Chondrocyte (in vitro differentiated cells): Measurements from ENCODE around the gene ADCY6. TPM values are rescaled to one million over a fixed set of nuclear protein-coding genes. Genes with fewer than 3 reads are reported as not detected.

ENCODE experiments used
- DNase-seq: peaks from one replicate; pipeline ENCODE4 v3.0.0; 2021; ENCODE audit warnings: mixed read lengths, low spot score
- H3K27ac Mint-ChIP-seq: one replicate; pipeline ENCODE4 v1.8.0; 2021; ENCODE audit warnings: mild to moderate bottlenecking, moderate library complexity, mixed read lengths; ENCODE audit not compliant: unreplicated experiment
- H3K27me3 Mint-ChIP-seq: 2 replicates; pipeline ENCODE4 v1.8.0; 2021; ENCODE audit warnings: low read depth, mixed read lengths
- H3K36me3 Mint-ChIP-seq: 2 replicates; pipeline ENCODE4 v1.8.0; 2021; ENCODE audit warnings: low read depth, mixed read lengths
- H3K4me1 Mint-ChIP-seq: 2 replicates; pipeline ENCODE4 v1.8.0; 2021; ENCODE audit warnings: low read depth, mild to moderate bottlenecking, mixed read lengths
- H3K4me3 Mint-ChIP-seq: one replicate; pipeline ENCODE4 v1.8.0; 2021; ENCODE audit warnings: mild to moderate bottlenecking, moderate library complexity, mixed read lengths; ENCODE audit not compliant: unreplicated experiment
- H3K9me3 Mint-ChIP-seq: 2 replicates; pipeline ENCODE4 v1.8.0; 2021; ENCODE audit warnings: low read depth, mixed read lengths
- total RNA-seq: library from RNA; stranded (reverse); gene quantifications from 3 replicates; pipeline ENCODE4 v1.2.1, GENCODE V29; 2021
- TF ChIP-seq, protein P1 (sequence below): fragments of 200-600 bp; sonication (generic); IDR thresholded peaks from 2 replicates; pipeline ENCODE4 v1.5.0; 2021; ENCODE audit warnings: antibody characterized with exemption, mild to moderate bottlenecking, moderate library complexity

The ADCY6 gene
- total RNA-seq, 1 donor from 2014 or later, result 54.9 TPM

DNA sequence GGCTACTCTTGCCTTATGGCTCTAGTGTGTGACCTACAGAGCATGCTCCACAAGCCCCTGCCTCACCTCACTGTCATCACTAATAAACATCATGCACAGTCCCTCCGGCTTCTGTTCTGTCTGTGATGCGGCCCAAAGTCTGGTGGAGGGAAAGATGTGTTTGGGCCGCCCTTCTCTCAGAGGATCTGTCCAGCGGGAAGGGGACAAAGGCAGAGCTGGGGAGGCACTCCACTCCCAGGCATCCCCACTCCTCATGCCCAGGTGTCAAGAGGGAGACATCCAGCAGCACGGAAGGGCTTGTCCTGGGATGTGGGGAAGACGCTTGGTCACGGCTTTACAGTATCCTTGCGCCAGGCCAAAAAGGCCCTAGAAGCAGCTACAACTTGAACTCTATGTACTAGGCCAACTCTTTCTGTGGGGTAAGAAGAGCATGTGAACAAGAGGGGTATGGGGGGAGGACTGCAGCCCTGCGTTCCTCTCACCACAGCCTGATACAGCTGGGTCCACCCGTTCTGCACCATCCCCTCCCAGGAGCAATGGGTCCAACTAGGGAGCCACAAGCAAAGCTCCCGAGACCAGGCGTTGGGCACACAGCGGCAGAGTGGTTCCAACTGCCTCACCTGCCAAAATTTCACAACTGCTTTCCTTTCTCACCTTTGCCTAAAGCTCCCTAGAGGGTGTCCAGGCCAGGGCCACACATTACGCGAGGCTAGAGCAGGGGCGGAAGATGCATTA lies 40.1 kb upstream of the ADCY6 start:
- Mint-ChIP-seq H3K27me3 (no peaks in the 10 kb centered on the region), H3K36me3 (peaks cover 45% of the 10 kb centered on the region), H3K27ac (no peak overlapping the region), H3K4me3 (no peak overlapping the region), H3K4me1 (no peaks in the 10 kb centered on the region), H3K9me3 (no peaks in the 10 kb centered on the region)
- TF ChIP-seq, protein P1, sequence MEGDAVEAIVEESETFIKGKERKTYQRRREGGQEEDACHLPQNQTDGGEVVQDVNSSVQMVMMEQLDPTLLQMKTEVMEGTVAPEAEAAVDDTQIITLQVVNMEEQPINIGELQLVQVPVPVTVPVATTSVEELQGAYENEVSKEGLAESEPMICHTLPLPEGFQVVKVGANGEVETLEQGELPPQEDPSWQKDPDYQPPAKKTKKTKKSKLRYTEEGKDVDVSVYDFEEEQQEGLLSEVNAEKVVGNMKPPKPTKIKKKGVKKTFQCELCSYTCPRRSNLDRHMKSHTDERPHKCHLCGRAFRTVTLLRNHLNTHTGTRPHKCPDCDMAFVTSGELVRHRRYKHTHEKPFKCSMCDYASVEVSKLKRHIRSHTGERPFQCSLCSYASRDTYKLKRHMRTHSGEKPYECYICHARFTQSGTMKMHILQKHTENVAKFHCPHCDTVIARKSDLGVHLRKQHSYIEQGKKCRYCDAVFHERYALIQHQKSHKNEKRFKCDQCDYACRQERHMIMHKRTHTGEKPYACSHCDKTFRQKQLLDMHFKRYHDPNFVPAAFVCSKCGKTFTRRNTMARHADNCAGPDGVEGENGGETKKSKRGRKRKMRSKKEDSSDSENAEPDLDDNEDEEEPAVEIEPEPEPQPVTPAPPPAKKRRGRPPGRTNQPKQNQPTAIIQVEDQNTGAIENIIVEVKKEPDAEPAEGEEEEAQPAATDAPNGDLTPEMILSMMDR, result no peak
- no peak for DNase-seq

DNA sequence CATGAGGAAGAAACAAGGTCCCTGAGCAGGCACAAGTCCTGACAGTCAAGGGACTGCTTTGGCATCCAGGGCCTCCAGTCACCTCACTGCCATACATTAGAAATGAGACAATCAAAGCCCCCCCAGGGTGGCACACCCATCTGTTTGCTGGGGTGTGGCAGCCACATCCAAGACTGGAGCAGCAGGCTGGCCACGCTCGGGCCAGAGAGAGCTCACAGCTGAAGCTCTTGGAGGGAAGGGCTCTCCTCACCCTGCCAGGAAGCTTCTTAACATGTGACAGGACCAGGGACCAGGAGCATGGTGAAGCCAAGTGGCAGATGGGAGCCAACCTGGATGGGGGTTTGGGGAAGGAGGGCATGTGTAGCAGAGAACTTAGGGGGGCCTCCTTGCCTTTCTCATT lies 39.4 kb upstream of the ADCY6 start:
- no peaks in the 10 kb centered on the region for H3K27me3 Mint-ChIP-seq

DNA sequence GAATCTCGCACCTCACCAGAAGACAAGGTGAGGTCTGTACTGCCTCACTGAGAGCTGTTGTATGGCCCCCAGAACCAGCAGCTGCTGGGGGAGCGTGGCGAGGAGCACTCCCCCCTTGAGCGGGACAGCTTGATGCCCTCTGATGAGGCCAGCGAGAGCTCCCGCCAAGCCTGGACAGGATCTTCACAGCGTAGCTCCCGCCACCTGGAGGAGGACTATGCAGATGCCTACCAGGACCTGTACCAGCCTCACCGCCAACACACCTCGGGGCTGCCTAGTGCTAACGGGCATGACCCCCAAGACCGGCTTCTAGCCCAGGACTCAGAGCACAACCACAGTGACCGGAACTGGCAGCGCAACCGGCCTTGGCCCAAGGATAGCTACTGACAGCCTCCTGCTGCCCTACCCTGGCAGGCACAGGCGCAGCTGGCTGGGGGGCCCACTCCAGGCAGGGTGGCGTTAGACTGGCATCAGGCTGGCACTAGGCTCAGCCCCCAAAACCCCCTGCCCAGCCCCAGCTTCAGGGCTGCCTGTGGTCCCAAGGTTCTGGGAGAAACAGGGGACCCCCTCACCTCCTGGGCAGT lies 38.7 kb upstream of the ADCY6 start:
- H3K4me1 Mint-ChIP-seq, result no peaks in the 10 kb centered on the region
- H3K27ac Mint-ChIP-seq, result no peak overlapping the region
- TF ChIP-seq, protein P1, result no peak
- DNase-seq, result no peak
- no peaks in the 10 kb centered on the region for H3K27me3 Mint-ChIP-seq
- no peak overlapping the region for H3K4me3 Mint-ChIP-seq
- H3K36me3 Mint-ChIP-seq, result peaks cover 43% of the 10 kb centered on the region
- H3K9me3 Mint-ChIP-seq, result no peaks in the 10 kb centered on the region

More for the DNA sequence above, 39.4 kb upstream of the ADCY6 start:
- Mint-ChIP-seq H3K9me3 (no peaks in the 10 kb centered on the region), H3K27ac (no peak overlapping the region), H3K4me3 (no peak overlapping the region), H3K4me1 (no peaks in the 10 kb centered on the region), H3K36me3 (peaks cover 45% of the 10 kb centered on the region)
- DNase-seq, result no peak
- TF ChIP-seq, protein P1, result no peak

DNA sequence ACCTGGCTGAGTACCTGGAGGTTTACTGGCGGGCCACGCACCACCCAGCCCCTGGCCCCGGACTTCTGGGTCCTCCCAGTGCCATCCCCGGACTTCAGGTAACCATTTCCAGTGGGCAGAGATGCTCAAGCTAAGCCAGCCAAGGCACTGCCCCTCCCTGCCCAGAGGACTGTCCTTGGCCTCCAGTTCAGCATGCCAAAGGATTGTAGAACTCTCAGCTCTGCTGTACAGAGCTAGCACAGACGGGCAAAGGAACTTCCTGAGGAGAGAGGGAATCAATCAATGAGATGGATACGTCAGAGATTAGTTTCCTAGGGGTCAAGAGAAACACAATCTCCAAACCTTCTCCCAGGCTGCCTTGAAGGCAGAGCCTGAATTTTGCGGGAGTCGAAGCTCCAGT lies 38.1 kb upstream of the ADCY6 start:
- Mint-ChIP-seq H3K27ac (no peak overlapping the region), H3K4me1 (no peaks in the 10 kb centered on the region), H3K27me3 (no peaks in the 10 kb centered on the region), H3K4me3 (no peak overlapping the region), H3K9me3 (no peaks in the 10 kb centered on the region), H3K36me3 (peaks cover 41% of the 10 kb centered on the region)
- TF ChIP-seq, protein P1, result no peak
- no peak for DNase-seq

DNA sequence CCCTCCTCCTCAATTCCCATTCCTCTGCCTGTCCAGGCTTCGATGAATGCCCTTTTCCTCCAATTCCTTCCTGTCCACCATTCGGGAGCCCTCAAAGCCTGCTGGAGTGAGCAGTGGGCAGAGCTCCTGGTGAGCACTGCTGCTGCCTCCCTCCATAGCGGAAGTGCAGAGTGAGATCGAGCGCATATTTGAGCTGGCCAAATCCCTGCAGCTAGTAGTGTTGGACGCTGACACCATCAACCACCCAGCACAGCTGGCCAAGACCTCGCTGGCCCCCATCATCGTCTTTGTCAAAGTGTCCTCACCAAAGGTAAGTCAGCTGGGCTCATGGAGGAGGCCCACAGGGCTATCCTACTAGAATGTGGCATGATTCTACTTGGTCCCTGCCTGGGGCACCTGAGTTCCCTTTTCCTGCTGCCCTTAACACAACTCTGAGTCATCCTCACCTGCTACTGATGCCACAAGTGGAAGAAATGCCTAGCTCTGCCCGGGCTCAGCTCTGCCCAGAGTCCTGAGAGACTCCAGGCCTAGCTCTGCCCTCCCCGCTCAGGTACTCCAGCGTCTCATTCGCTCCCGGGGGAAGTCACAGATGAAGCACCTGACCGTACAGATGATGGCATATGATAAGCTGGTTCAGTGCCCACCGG lies 37.4 kb upstream of the ADCY6 start:
- Mint-ChIP-seq H3K36me3 (peaks cover 37% of the 10 kb centered on the region), H3K9me3 (no peaks in the 10 kb centered on the region), H3K27ac (no peak overlapping the region), H3K27me3 (no peaks in the 10 kb centered on the region), H3K4me3 (no peak overlapping the region), H3K4me1 (no peaks in the 10 kb centered on the region)
- no peak for DNase-seq
- TF ChIP-seq, protein P1, result no peak
